ENCODE results near the gene TRUB2.

The TRUB2 gene

DNA sequence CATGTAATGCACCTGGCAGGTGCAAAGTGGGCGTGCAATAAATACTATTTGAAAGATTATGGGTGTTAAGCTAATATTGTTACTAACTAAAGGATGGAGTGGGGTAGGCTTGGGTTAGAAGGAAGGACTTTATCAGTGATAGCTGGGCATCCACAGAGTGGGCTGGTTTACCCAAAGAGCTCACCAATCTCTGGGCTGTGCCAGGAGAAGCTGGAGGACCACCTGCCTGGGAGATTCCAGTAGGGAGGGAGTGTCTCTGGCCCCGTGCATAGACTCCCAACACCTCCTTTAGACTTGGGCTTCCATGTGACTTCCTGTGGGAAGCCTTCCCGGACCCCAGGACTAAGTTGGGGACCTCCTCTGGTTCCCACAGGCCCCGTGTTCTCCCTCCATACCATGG, 43.3 kb upstream of the TRUB2 start:
- in situ Hi-C loops (cut with MboI; ENCODE audit: low pct_unique_long_range_greater_than_20kb, low sequenced_read_pairs, unreplicated experiment) = no loop called here

DNA sequence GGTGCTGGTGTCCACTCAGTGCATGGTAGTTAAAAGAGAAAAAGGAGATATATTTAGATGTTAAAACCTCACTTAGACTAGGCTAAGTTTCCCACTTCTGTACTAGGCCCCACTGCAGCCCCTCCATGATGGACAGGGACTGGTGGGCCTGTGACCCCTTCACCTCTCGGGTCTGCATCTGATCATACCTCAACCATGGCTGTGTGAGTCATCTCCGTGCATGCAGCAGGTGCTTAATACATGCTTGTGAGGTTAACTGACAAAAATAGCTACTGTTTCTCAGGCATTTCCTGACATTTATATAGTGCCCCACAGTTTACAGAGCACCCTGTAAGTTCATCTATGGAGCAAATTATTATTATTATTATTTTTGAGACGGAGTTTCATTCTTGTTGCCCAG, 40.5 kb upstream of the TRUB2 start:
- TF ChIP-seq, protein P1, sequence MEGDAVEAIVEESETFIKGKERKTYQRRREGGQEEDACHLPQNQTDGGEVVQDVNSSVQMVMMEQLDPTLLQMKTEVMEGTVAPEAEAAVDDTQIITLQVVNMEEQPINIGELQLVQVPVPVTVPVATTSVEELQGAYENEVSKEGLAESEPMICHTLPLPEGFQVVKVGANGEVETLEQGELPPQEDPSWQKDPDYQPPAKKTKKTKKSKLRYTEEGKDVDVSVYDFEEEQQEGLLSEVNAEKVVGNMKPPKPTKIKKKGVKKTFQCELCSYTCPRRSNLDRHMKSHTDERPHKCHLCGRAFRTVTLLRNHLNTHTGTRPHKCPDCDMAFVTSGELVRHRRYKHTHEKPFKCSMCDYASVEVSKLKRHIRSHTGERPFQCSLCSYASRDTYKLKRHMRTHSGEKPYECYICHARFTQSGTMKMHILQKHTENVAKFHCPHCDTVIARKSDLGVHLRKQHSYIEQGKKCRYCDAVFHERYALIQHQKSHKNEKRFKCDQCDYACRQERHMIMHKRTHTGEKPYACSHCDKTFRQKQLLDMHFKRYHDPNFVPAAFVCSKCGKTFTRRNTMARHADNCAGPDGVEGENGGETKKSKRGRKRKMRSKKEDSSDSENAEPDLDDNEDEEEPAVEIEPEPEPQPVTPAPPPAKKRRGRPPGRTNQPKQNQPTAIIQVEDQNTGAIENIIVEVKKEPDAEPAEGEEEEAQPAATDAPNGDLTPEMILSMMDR (IDR thresholded peaks at IDR 0.05; ENCODE audit: extremely low read depth, insufficient read depth, missing control alignments) = no peak
- in situ Hi-C loops (cut with MboI; ENCODE audit: low pct_unique_long_range_greater_than_20kb, low sequenced_read_pairs, unreplicated experiment) = no loop called here
- no peak for DNase-seq (ENCODE audit: low spot score)

More for the DNA sequence above, 43.3 kb upstream of the TRUB2 start:
- DNase-seq (ENCODE audit: low spot score) = no peak
- TF ChIP-seq, protein P1 (IDR thresholded peaks at IDR 0.05; ENCODE audit: extremely low read depth, insufficient read depth, missing control alignments) = no peak

DNA sequence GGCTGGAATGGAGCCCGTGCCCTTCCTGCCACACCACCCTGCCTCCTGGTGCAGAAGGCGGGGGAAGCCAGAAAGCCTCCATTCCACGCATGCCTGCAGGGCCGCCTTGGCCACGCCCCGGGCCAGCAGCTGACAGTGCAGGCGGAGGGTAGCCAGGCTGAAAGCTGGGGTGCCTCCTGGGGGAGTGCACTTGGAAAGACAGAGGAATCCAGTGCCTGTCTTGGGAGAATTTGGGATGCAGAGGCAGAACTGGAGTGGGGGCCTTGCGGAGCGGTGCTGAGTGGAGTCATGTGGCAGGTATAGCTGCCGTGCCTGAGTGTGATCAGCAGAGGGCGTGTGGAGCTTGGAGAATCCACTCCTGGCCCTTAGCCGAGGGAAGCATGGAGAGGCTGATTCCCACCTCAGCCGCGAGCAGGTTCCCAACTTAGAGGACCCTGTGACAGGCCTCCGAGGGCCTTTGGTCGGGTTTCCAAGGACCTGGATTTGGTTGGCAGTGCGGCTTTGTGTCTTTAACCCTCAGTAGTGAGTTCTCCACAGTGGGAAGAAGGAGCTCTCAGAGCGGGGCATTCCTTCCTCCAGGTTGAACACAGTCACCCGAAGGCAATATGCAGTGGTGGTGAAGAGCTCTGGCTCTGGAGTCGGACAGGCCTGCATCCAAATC, 39.9 kb upstream of the TRUB2 start:
- in situ Hi-C loops (cut with MboI; ENCODE audit: low pct_unique_long_range_greater_than_20kb, low sequenced_read_pairs, unreplicated experiment) = no loop called here
- TF ChIP-seq, protein P1 (IDR thresholded peaks at IDR 0.05; ENCODE audit: extremely low read depth, insufficient read depth, missing control alignments) = peak; percentile 93

DNA sequence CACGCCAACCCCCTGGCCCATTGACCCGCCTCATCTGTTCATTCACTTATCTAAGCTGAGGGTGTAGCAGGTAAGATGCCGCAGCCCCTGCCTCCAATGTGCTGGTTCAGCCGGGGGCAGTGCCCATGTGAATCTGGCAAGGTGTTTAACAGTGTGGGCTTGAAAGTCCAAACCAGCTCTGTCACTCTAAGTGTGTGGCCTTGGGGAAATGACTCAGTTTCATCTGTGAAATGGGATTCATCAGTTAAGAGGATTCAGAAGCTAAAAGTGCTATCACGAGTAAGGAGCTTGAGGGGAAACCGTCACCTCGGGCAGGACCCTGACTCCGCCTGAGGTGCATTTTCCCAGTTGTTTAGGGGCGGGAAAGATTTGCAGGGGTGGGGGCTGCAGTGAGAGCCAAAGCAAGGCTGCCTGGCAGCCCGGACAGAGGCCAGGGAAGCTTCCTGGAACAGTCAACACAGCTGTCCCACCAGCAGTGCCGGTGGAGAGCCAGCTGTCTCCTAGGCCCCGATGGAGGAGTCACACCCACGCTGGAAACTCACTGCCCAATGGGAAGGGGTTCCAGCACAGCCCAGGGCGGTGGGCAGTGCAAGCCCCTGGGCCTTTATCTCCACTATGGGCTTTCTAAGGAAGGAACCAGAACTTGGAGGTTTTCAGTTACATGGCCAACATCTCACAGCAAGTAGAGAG, 39.2 kb upstream of the TRUB2 start:
- in situ Hi-C loops (cut with MboI; ENCODE audit: low pct_unique_long_range_greater_than_20kb, low sequenced_read_pairs, unreplicated experiment) = no loop called here

More for the DNA sequence above, 39.9 kb upstream of the TRUB2 start:
- peak; percentile 85 for DNase-seq (ENCODE audit: low spot score)

DNA sequence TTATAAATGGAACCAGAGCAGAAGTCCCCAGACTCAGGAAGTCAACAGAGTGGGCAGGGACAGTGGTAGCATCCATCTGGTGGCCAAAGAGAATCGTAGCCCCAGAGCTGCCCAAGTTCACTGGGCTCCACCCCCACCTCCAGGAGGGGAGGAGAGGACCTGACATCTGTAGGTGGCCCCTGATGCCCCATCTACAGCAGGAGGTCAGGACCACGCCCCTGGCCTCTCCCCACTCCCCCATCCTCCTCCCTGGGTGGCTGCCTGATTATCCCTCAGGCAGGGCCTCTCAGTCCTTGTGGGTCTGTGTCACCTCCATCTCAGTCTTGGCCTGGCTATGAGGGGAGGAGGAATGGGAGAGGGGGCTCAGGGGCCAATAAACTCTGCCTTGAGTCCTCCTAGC, 38.6 kb upstream of the TRUB2 start:
- TF ChIP-seq, protein P1 (IDR thresholded peaks at IDR 0.05; ENCODE audit: extremely low read depth, insufficient read depth, missing control alignments) = no peak
- no peak for DNase-seq (ENCODE audit: low spot score)
- in situ Hi-C loops (cut with MboI; ENCODE audit: low pct_unique_long_range_greater_than_20kb, low sequenced_read_pairs, unreplicated experiment) = no loop called here

More for the DNA sequence above, 39.2 kb upstream of the TRUB2 start:
- TF ChIP-seq, protein P1 (IDR thresholded peaks at IDR 0.05; ENCODE audit: extremely low read depth, insufficient read depth, missing control alignments) = no peak
- DNase-seq (ENCODE audit: low spot score) = no peak

GRCh38 chr9:128358861-128359260, 36.6 kb upstream of the TRUB2 start:
- in situ Hi-C loops (cut with MboI; ENCODE audit: low pct_unique_long_range_greater_than_20kb, low sequenced_read_pairs, unreplicated experiment) = no loop called here
- DNase-seq (ENCODE audit: low spot score) = no peak
- TF ChIP-seq, protein P1 (IDR thresholded peaks at IDR 0.05; ENCODE audit: extremely low read depth, insufficient read depth, missing control alignments) = no peak
